ENCODE data around the gene PSMB2.
A peak's percentile ranks its signal among the peaks of the same experiment; 100 is the strongest.

Gene PSMB2

DNA sequence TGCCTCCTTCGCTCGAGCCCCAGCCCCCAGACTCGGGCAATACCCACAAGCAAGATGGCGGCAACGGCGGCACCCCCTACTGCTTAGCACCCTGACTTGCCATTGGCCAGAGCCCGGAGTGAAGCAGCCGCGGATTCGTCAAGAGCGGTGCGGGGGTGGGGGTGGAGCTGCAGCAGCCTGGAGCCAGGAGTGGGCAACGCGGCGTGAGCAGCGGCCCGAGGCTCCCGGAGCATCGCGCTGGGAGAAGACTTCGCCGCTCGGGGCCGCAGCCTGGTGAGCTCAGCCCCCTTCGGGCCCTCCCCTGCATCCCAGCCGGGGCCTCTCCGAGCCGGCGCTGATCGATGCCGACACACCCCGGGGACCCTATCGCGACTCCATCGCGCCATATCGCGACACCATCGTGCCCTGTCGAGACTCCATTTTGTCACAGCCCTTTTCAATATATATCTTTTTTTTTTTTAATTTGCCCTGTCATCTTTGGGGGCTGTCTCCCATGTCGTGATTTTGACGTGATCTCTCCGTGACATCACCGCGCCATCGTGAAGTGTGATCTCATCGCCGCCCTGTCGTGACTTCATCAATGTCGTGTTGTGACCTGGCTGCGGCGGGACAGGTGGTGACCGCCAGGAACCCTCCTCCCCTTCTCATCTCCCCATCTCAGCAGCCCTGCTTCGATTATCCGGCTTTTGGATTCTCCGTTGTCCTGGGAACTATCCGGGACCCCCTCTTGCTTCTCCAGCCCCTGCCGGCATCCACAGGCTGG, 83.5 kb downstream of the PSMB2 start, which contains the start of gene NCDN (continued):
- TF ChIP-seq ZNF274 (IDR thresholded peaks at IDR 0.05; ENCODE audit: low read length) (no peak), ZNF274 (tag by site-specific recombination; IDR thresholded peaks at IDR 0.05; ENCODE audit: borderline replicate concordance) (no peak), ZNF701 (tag by site-specific recombination; IDR thresholded peaks at IDR 0.05) (no peak), ZNF843 (tag by site-specific recombination; IDR thresholded peaks at IDR 0.05) (peak; percentile 51), SALL2 (tag by site-specific recombination; IDR thresholded peaks at IDR 0.05; ENCODE audit: borderline replicate concordance) (no peak), ZNF530 (tag by site-specific recombination; IDR thresholded peaks at IDR 0.05; ENCODE audit: low read depth) (no peak), ZNF404 (tag by site-specific recombination; IDR thresholded peaks at IDR 0.05) (no peak), ZSCAN16 (tag by site-specific recombination; IDR thresholded peaks at IDR 0.05) (no peak), ZNF214 (tag by site-specific recombination; IDR thresholded peaks at IDR 0.05; ENCODE audit: borderline replicate concordance) (no peak), YY2 (tag by site-specific recombination; IDR thresholded peaks at IDR 0.05) (peak; percentile 98), ZNF76 (tag by site-specific recombination; IDR thresholded peaks at IDR 0.05; ENCODE audit: borderline replicate concordance, low read depth) (peak; percentile 94), ZNF776 (tag by site-specific recombination; IDR thresholded peaks at IDR 0.05; ENCODE audit: borderline replicate concordance) (no peak), SP2 (tag by site-specific recombination; IDR thresholded peaks at IDR 0.05) (peak; percentile 96), ZNF514 (tag by site-specific recombination; IDR thresholded peaks at IDR 0.05) (no peak), ZFHX2 (tag by site-specific recombination; conservative IDR thresholded peaks at IDR 0.05) (peak; percentile 98), ZBTB21 (tag by site-specific recombination; IDR thresholded peaks at IDR 0.05) (peak; percentile 81), KLF9 (tag by site-specific recombination; IDR thresholded peaks at IDR 0.05; ENCODE audit: low read depth) (peak; percentile 91), ZNF121 (tag by site-specific recombination; IDR thresholded peaks at IDR 0.05) (no peak)
- TF ChIP-seq, protein P1, sequence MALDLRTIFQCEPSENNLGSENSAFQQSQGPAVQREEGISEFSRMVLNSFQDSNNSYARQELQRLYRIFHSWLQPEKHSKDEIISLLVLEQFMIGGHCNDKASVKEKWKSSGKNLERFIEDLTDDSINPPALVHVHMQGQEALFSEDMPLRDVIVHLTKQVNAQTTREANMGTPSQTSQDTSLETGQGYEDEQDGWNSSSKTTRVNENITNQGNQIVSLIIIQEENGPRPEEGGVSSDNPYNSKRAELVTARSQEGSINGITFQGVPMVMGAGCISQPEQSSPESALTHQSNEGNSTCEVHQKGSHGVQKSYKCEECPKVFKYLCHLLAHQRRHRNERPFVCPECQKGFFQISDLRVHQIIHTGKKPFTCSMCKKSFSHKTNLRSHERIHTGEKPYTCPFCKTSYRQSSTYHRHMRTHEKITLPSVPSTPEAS (tag by site-specific recombination; IDR thresholded peaks at IDR 0.05): peak; percentile 50
- TF ChIP-seq, protein P2, sequence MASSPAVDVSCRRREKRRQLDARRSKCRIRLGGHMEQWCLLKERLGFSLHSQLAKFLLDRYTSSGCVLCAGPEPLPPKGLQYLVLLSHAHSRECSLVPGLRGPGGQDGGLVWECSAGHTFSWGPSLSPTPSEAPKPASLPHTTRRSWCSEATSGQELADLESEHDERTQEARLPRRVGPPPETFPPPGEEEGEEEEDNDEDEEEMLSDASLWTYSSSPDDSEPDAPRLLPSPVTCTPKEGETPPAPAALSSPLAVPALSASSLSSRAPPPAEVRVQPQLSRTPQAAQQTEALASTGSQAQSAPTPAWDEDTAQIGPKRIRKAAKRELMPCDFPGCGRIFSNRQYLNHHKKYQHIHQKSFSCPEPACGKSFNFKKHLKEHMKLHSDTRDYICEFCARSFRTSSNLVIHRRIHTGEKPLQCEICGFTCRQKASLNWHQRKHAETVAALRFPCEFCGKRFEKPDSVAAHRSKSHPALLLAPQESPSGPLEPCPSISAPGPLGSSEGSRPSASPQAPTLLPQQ (tag by site-specific recombination; IDR thresholded peaks at IDR 0.05): peak; percentile 71; the same call in 1 of the 2 replicates
- TF ChIP-seq, protein P3, sequence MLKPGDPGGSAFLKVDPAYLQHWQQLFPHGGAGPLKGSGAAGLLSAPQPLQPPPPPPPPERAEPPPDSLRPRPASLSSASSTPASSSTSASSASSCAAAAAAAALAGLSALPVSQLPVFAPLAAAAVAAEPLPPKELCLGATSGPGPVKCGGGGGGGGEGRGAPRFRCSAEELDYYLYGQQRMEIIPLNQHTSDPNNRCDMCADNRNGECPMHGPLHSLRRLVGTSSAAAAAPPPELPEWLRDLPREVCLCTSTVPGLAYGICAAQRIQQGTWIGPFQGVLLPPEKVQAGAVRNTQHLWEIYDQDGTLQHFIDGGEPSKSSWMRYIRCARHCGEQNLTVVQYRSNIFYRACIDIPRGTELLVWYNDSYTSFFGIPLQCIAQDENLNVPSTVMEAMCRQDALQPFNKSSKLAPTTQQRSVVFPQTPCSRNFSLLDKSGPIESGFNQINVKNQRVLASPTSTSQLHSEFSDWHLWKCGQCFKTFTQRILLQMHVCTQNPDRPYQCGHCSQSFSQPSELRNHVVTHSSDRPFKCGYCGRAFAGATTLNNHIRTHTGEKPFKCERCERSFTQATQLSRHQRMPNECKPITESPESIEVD (tag by site-specific recombination; IDR thresholded peaks at IDR 0.05): no peak
- TF ChIP-seq, protein P4, sequence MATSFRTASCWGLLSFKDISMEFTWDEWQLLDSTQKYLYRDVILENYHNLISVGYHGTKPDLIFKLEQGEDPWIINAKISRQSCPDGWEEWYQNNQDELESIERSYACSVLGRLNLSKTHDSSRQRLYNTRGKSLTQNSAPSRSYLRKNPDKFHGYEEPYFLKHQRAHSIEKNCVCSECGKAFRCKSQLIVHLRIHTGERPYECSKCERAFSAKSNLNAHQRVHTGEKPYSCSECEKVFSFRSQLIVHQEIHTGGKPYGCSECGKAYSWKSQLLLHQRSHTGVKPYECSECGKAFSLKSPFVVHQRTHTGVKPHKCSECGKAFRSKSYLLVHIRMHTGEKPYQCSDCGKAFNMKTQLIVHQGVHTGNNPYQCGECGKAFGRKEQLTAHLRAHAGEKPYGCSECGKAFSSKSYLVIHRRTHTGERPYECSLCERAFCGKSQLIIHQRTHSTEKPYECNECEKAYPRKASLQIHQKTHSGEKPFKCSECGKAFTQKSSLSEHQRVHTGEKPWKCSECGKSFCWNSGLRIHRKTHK (tag by site-specific recombination; IDR thresholded peaks at IDR 0.05): no peak
- TF ChIP-seq, protein P5, sequence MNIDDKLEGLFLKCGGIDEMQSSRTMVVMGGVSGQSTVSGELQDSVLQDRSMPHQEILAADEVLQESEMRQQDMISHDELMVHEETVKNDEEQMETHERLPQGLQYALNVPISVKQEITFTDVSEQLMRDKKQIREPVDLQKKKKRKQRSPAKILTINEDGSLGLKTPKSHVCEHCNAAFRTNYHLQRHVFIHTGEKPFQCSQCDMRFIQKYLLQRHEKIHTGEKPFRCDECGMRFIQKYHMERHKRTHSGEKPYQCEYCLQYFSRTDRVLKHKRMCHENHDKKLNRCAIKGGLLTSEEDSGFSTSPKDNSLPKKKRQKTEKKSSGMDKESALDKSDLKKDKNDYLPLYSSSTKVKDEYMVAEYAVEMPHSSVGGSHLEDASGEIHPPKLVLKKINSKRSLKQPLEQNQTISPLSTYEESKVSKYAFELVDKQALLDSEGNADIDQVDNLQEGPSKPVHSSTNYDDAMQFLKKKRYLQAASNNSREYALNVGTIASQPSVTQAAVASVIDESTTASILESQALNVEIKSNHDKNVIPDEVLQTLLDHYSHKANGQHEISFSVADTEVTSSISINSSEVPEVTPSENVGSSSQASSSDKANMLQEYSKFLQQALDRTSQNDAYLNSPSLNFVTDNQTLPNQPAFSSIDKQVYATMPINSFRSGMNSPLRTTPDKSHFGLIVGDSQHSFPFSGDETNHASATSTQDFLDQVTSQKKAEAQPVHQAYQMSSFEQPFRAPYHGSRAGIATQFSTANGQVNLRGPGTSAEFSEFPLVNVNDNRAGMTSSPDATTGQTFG (tag by site-specific recombination; IDR thresholded peaks at IDR 0.05; ENCODE audit: borderline replicate concordance): no peak
- TF ChIP-seq, protein P6, sequence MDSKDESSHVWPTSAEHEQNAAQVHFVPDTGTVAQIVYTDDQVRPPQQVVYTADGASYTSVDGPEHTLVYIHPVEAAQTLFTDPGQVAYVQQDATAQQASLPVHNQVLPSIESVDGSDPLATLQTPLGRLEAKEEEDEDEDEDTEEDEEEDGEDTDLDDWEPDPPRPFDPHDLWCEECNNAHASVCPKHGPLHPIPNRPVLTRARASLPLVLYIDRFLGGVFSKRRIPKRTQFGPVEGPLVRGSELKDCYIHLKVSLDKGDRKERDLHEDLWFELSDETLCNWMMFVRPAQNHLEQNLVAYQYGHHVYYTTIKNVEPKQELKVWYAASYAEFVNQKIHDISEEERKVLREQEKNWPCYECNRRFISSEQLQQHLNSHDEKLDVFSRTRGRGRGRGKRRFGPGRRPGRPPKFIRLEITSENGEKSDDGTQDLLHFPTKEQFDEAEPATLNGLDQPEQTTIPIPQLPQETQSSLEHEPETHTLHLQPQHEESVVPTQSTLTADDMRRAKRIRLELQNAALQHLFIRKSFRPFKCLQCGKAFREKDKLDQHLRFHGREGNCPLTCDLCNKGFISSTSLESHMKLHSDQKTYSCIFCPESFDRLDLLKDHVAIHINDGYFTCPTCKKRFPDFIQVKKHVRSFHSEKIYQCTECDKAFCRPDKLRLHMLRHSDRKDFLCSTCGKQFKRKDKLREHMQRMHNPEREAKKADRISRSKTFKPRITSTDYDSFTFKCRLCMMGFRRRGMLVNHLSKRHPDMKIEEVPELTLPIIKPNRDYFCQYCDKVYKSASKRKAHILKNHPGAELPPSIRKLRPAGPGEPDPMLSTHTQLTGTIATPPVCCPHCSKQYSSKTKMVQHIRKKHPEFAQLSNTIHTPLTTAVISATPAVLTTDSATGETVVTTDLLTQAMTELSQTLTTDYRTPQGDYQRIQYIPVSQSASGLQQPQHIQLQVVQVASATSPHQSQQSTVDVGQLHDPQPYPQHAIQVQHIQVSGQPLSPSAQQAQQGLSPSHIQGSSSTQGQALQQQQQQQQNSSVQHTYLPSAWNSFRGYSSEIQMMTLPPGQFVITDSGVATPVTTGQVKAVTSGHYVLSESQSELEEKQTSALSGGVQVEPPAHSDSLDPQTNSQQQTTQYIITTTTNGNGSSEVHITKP (tag by site-specific recombination; IDR thresholded peaks at IDR 0.05): no peak
- TF ChIP-seq, protein P7, sequence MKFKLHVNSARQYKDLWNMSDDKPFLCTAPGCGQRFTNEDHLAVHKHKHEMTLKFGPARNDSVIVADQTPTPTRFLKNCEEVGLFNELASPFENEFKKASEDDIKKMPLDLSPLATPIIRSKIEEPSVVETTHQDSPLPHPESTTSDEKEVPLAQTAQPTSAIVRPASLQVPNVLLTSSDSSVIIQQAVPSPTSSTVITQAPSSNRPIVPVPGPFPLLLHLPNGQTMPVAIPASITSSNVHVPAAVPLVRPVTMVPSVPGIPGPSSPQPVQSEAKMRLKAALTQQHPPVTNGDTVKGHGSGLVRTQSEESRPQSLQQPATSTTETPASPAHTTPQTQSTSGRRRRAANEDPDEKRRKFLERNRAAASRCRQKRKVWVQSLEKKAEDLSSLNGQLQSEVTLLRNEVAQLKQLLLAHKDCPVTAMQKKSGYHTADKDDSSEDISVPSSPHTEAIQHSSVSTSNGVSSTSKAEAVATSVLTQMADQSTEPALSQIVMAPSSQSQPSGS (tag by site-specific recombination; IDR thresholded peaks at IDR 0.05; ENCODE audit: low read depth): peak; percentile 88

Data from HEK293 (cell line).